Measurements from ENCODE around the gene ALDH3B2.
"Not testable (repeated sequence)": the region's sequence is repeated elsewhere in the genome, so short reads cannot be mapped to it uniquely, and the experiment has no call there.

The ALDH3B2 gene

GRCh38 chr11:67662142-67662834, 12.1 kb downstream of the ALDH3B2 start:
- DNase-seq (ENCODE audit: low read depth), result no peak

- not testable (repeated sequence) for DNase-seq (ENCODE audit: low read depth)
Observed at GRCh38 chr11:67660752-67661151, 13.7 kb downstream of the ALDH3B2 start.

GRCh38 chr11:67659651-67660165, 14.7 kb downstream of the ALDH3B2 start:
- not testable (repeated sequence) for DNase-seq (ENCODE audit: low read depth)

- DNase-seq (ENCODE audit: low read depth), result no peak
Observed at GRCh38 chr11:67657300-67657699, 17.1 kb downstream of the ALDH3B2 start.

GRCh38 chr11:67656278-67656922, 18.0 kb downstream of the ALDH3B2 start:
- no peak for DNase-seq (ENCODE audit: low read depth)

GRCh38 chr11:67654225-67654624, 20.2 kb downstream of the ALDH3B2 start:
- no peak for DNase-seq (ENCODE audit: low read depth)

- no peak for DNase-seq (ENCODE audit: low read depth)
Observed at GRCh38 chr11:67652965-67653845, 21.2 kb downstream of the ALDH3B2 start.

- DNase-seq (ENCODE audit: low read depth), result no peak
Observed at GRCh38 chr11:67651976-67652781, 22.2 kb downstream of the ALDH3B2 start.

- DNase-seq (ENCODE audit: low read depth), result no peak
Observed at GRCh38 chr11:67649634-67650510, 24.6 kb downstream of the ALDH3B2 start.

- DNase-seq (ENCODE audit: low read depth), result no peak
Observed at GRCh38 chr11:67648796-67649613, 25.4 kb downstream of the ALDH3B2 start.

- no peak for DNase-seq (ENCODE audit: low read depth)
Observed at GRCh38 chr11:67648140-67648795, 26.2 kb downstream of the ALDH3B2 start.

- DNase-seq (ENCODE audit: low read depth), result no peak
Observed at GRCh38 chr11:67647471-67647870, 27.0 kb downstream of the ALDH3B2 start.

- DNase-seq (ENCODE audit: low read depth), result no peak
Observed at GRCh38 chr11:67646535-67647336, 27.7 kb downstream of the ALDH3B2 start.

GRCh38 chr11:67645521-67646461, 28.6 kb downstream of the ALDH3B2 start:
- DNase-seq (ENCODE audit: low read depth), result no peak

- DNase-seq (ENCODE audit: low read depth), result no peak
Observed at GRCh38 chr11:67644472-67645418, 29.7 kb downstream of the ALDH3B2 start.

GRCh38 chr11:67644042-67644441, 30.4 kb downstream of the ALDH3B2 start:
- no peak for DNase-seq (ENCODE audit: low read depth)
